NCI-H2227 (cell line): ENCODE measurements around the gene DYNLT1.
"Not testable (repeated sequence)": the region's sequence is repeated elsewhere in the genome, so short reads cannot be mapped to it uniquely, and the experiment has no call there.

Experiments used
- DNase-seq: peaks from one replicate; lab custom pipeline; 2025; ENCODE audit not compliant: unreplicated experiment; lab: John Stamatoyannopoulos, UW

The DYNLT1 gene

DNA sequence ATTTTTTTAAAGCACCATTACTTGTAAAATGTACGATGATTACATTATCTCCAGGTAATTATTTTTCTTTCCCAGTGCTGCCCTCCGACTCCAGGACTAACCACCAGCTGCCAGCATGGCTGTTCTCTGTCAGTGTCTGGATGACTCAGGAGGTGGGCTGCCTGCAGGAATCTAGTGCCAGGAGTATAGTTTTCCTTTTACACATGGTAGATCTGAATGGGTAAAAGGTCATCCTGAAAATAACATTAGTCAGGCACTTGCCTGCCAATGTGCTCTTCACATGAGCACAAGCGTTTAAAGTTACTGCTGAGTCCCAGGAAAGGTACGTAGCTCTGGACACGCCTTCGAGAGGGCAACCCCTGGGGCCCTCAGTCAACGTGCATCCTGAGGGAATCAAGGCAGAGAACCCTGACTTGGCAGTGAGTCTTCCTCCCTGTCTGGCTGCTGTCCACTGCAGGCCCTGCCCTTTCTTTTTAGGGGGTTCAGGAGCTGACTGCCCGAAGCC lies 2.4 kb downstream of the DYNLT1 start:
- no peak for DNase-seq

DNA sequence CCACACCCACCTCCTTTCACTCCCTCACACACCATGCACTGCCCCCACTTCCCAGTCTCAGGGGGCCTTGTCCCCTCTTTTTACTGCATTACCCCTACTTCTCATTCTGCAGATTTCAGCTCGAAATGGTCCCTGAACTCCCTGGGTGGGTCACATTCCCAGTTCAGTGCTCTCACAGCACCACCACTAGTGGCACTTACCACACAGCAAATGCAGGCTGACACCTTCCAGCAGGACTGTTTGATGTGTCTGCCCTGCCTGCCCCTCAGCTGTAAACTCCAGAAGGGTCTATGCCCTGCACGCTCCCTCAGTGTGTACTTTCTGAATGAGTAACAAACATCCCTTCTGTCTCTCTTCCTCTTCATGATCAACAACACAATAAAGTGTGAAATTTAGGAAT lies 4.0 kb downstream of the DYNLT1 start:
- no peak for DNase-seq

DNA sequence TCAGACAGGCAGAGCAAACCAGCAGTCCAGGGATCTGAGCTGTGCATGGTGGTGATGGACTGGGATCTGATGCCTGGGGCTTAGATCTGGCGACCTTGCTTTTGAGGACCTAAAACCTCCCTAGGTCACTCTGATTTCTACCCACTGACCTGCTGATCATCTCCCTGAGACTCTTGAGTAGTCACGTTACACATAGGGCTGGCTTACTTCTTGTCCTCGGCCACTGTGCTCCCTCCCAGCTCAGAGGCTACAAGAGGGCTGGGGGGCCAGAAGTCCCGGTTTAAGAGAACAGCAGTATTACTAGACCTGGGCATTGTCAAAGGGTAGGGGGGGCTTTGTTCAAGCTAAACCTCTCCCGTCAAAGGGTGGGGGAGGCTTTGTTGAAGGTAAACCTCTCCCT lies 5.5 kb downstream of the DYNLT1 start:
- DNase-seq, result no peak

DNA sequence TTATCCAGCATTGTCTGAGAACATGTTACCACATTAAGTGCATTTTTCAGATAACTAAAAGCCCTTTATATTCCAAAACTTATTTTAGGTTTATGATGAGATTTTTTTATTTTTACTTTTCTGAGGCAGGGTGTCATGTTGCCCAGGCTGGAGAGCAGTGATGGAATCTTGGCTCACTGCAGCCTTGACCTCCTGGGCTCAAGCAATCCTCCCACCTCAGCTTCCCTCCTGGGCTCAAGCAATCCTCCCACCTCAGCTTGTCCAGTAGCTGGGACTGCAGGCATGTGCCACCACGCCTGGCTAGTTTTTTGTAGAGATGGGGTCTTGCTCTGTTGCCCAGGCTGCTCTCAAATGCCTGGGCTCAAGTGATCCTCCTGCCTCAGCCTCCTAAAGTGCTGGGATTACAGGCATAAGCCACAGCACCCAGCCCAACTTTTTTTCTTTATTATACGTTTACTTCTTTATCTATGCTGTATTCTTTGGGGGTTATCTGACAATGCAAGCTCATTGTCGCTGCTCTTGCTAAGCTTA lies 6.2 kb downstream of the DYNLT1 start:
- DNase-seq, result no peak

DNA sequence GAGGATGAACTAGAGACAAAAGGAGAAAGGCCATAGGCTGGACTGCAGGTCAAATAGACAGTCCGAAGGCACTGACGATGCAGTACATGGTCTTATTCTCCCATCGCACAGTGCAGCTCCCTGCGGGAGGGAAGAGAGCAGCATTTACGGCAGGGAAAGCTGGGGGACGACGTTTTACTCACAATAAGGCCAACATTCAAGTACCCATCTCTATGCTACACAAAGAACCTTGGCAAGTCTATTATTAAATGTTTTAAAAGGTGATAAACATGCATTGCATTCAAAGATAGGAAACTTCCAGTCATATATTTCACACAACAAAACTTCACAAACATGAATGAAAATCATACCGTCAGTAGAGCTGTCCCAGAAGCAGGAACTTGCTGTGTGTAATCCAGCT lies 7.8 kb downstream of the DYNLT1 start:
- DNase-seq, result no peak

DNA sequence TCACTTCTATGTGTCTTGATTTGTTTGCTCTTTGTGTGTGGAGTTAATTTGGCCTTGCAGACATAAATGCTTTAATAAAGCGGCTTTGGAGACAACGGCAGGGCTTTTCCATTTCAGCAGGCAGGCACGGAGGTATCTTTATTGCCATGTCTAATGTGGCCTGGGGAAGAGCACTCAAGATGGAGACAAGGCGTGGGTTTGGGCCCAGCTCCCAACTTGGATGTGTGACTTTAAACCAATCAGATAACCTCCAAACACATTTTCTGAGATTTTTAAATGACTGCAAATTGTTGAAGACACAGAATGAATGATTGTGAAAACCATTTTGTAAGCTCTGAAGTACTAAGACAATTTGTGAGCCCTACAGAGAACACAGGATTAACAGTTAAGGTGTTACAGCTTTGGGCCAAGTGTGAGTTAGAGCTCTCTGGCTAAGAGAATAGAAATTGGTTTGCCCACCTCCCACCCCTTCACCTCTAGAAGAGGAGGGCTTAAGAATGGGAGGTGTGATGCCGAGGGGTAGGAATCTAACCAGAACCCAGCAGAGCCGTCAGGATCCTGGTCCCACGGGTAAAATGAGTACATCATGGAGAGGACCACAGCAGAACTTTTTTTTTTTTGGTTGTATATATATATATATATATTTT lies 9.0 kb downstream of the DYNLT1 start:
- DNase-seq, result no peak

DNA sequence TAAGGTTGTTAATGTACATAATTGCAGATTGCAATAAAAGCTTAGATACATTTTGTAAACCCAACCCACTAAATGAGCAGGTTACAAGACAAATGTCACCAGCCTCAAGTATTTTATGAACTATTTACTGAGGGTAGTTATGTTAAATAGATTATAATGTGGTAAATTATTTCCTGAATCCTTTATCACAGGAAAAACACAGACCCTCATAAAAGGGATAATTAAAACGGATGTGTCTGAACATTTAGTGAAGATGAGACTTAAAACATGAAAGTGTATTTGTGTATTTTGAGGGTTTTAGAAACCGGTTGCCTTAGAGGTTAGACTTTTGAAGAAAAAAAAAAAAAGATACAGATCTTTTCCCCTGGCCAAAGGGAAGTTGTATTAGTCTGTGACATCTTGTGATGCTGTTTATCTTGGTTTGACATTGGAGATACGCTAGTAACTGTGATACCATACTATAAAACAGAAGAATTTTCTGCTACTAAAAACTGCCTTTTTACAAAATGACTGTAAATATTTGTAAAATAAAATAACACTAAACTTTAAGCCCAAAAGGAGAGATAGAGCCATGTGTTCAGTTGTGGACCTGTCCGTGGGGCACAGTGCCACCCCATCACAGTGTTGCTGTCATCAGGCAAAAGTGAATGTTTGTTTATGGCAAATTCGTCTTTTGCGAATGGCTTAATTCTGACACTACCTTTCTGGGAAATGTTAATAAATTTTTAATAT lies 9.7 kb downstream of the DYNLT1 start:
- DNase-seq, result no peak

DNA sequence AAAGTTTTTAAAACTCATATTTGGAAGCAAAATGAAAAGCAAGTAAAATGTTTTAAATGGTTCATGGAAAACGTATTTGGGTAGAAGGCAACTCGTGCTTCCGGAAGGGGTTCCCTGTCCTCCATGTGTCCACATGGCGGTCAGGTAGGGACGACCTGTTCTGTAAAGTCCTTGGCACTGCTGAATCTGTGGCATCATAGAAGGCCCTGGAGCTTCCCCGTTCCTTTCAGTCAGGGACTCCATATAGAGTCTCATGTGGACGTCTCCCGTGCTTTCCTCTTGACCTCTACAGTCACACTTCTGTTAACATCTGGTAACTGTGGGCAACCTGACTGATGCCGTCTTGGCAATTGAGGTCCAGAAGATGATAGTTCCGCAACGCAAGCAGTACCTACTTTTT lies 11.4 kb downstream of the DYNLT1 start:
- DNase-seq, result no peak

DNA sequence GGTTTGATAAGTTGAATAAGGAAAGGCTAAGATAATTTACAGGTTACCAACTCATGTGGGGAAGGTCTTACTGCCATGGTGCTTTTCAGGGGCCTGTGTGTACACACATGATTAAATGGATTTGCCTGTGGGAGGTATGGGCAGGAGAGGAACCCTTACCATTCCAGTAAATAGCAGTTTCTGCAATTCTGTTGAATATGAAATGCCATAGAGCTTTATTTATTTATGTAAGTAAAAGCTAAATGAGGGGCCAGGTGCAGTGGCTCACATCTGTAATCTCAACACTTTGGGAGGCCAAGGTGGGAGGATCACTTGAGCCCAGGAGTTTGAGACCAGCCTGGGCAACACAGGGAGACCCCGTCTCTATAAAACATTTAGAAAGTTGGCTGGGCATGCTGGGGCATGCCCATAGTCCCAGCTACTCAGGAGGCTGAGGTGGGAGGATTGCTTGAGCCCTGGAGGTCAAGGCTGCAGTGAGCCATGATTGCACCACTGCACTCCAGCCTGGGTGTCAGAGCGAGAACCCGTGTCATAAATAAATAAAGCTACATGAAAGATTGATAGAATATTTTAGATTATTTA lies 11.9 kb downstream of the DYNLT1 start:
- DNase-seq, result not testable (repeated sequence)

DNA sequence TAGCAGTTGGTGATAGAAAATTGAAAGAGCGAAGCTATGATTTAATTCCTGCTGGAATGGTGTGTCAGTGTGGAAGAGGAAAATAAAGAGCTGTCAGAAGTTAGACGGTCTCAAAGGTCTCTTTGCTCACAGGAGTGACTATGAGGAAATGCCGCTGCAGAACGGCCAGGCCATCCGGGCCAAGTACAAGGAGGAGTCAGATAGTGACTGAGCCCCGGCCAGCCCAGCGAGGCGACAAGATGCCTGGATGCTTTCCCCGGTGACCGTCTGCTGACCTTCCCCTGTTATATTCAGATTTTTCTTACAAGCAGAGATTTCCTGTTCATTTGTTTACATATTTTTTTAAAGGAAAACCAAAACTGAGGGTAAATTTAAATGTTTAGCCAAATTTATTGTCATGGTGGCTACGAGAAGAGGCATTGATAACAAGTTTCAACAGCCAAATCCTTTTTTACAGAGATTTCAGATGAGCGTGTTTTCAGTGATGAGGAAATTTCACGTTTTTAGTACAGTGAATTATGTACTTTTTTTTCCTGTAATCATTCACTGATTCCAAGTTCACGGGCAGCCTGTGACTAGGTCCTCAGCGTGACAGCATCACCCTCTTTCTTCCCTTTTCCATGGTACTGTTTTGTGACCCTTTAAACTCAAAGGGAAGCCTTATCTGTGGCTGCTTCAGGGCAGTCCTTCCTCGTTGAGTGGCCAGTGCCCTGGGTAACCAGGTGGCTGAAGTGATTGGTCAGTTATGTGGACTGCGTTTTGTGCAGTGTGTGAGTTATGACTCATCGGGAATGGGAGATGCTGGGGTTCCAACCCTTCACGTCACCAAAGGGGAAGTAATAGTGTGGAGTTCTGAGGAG lies 12.6 kb downstream of the DYNLT1 start:
- DNase-seq, result no peak

DNA sequence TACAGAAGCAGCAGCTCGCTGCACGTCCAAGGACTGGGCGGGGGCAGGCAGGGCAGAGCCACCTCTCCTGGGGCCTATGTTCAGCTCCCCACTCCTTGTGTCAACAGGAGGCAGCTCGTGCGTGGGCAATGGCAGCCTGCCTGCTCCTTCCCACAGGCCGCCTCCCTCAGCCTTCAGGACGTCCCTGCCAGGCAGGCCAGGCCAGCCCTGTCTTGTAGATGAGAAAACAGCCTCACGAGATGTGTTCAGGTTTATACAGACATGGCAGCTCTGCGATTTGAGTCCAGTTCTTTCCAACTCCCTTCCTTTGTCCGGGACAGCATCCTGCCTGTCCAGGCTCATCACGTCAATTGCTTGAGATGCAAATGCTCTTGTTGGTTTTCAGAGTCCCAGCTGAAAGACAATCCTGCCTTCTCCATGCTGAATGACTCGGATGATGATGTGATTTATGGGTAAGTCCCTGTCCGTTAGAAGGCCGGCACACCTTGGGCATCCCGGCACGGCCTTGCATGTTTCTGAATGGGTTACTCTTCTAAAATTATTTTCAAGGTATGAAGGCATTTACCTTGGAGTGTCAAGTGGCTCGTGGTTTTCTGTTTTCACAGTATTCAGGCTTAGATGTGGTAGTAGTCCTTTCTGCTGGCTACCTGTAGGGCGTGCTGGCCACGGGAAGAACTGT lies 13.5 kb downstream of the DYNLT1 start:
- DNase-seq, result no peak

DNA sequence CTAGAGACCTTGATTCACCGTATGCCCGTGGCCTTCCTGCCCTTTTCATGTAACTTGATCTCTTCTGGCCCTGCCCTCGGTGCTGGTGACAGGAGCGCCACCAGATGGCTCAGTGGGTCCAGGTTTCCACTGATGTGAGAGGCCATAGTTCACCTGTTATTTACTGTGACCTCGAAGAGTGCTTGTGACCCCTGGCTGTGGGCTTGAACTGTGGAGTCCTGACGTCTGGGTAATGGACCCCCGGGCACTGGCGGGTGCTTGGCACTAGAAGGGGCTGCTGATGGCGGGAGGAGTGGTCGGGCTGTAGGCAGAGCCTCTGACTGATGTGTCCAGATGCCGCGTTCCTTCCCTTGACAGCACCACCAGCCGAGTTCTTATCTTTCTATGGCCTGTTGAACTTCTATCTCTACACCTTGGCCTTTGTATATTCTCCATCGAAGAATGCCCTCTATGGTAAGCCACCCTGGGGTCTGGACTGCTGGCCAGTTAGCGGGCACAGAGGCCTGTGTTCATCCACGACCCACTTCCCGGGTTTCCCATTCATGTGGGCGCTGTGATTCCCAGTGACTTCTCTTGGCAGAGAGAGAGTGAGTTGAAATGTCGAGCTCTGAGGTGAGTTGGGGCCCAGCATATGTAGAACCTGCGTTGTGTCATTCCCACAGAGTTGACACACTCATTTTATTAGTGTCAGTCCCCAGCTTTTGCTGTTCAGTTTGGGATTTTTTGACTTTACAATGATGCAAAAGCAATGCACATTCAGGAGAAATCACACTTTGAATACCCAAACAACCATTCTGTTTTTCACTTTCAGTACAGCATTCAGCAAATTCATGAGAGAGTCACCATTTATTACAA lies 14.9 kb downstream of the DYNLT1 start:
- DNase-seq, result no peak

DNA sequence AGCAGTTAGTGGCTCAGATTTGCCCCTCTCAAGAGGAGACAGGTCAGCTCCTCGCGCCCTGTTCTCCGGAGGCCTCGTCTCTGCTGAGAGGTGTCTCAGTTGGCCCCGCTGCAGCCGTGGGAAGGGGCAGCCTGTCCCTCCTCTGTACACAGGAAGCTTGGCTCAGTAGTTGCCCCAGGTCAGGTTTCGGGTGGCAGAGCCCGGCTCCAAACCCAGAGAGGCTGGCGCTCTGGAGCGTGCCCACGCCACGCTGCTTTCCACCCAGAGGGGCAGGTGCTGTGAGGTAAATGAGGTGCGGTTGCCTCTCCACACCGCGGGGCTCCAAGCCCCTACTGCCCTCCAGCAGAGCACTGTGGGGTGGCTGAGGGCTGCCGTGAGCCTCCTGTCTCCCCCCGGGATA lies 16.0 kb downstream of the DYNLT1 start:
- DNase-seq, result no peak

DNA sequence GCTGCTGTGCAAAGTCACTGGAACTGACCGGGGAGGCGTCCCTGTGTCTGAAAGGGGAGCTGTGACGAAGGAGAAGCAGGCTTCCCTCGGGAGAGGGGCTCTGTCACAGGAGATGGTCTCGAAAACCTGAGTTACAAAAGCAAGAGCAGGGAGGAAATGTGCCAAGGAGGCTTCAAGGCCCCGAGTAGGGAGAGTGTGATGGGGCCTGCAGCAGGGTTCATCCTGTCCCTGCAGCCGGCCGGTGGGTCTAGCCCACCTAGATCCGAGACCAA lies 16.7 kb downstream of the DYNLT1 start:
- no peak for DNase-seq

DNA sequence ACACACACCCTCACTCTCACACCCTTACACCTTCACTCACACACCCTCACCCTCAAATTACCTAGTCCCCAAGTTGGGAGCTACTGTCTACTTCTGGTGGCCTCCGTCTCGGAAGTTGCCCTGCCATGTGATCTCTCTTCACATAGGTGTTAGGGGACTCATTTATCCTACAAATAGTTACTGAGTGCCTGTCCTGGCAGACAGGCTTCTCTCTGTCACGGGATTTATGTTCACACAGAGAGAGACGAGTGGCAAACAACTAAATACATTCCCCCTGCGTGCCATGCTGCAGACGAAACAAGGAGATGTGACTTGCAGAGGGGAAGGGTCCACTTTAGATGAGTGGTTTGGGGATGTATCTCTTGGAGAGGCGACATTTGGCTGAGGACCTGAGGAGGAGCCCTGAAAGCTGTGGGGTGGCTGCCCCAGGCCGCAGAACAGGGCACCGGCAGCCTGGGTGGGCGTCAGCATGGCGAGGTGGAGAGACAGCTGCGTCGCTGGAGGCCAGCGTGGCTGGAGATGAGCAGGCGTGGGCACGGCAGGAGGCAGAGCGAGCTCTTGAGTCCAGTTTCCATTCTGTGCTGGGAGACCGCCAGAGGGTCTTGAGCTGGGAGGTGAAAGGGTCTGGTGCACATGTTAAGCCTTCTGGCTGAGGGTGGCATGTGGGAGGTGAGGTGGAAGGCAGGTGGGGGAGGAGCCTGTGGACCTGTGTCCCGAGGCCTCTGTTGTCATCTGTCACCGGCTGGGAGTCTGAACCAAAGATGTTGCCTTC lies 17.2 kb downstream of the DYNLT1 start:
- DNase-seq, result no peak

DNA sequence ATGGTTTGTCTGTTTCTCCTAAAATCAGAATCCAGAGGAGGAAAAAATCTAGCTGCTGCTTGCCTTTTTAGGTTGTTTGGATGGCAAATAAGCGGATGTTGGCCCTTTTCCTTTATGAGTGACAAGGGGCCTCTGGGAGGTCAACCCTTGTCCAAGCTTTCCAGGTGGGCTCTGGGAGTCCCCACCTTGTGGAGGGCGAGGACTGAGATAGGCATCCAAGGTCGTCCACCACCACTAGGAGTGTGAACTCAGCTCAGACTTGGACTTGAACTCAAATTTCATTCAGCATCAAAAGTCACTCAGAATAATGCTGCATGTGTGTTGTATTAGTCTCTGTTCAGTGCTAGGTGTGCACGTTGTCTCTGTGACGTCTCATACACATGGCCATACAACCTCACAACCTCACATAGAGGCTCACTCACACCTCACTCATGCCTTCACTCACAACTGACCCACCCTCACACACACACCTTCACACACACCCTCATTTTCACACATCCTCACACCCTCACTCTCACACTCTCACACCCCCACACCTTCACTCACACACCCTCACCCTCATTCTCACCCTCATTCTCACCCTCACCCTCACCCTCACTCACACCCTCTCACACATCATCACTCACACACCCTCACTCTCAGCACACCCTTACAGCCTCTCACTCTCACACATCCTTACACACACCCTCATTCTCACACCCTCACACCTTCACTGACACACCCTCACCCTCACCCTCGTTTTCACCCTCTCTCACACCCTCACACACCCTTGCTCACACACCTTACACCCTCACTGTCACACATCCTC lies 18.0 kb downstream of the DYNLT1 start:
- DNase-seq, result no peak

DNA sequence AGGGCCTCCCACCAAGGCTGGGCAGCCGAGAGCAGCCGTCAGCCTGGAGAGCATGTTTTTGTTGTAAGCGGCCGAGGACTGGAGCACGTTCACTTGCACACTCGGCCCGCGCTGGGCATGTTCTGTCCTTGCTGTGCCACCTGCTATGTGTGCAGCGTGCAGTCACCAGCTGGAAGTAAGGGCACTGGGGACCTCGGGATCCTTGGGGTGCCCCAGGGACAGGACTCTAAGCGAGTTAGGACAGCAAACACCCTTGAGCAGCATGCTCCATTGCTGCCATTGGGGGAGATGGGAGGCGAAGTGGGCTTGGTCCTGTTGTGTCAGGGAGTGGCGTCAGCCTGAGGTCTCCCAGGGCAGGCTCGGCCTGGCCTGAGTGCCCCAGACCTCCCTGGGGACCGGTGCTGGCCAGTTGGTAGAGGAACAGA lies 18.6 kb downstream of the DYNLT1 start:
- DNase-seq, result no peak
